ENCODE results near the gene IGSF21. TPM values are rescaled to one million over a fixed set of nuclear protein-coding genes. Genes with fewer than 3 reads are reported as not detected.

IGSF21 gene
- total RNA-seq, 1 experiment from 2014 or later, result 5.2 TPM

- H3K27me3 Mint-ChIP-seq (ENCODE audit: low read depth), result peaks cover 4% of the 10 kb centered on the region
- no peak overlapping the region for H3K27ac Mint-ChIP-seq
Measured at GRCh38 chr1:18332576-18332975, 225.0 kb downstream of the IGSF21 start.

More at GRCh38 chr1:18332576-18332975, 225.0 kb downstream of the IGSF21 start:
- no peaks in the 10 kb centered on the region for H3K79me2 ChIP-seq (ENCODE audit: insufficient read depth, low read length)
- DNase-seq, result no peak
- no peak overlapping the region for H4K91ac ChIP-seq (ENCODE audit: insufficient read length, low read depth, low read length)
- no peak overlapping the region for H2AK5ac ChIP-seq (ENCODE audit: insufficient read length, low read length)
- H3K4me1 Mint-ChIP-seq, result peaks cover 22 to 24% of the 10 kb centered on the region in 2 experiments
- no peak overlapping the region for H2BK120ac ChIP-seq (ENCODE audit: low read depth, low read length, poor library complexity, severe bottlenecking)
- H3K9me3 ChIP-seq (ENCODE audit: control insufficient read depth, low read depth, low read length), result no peaks in the 10 kb centered on the region
- no peak overlapping the region for H4K5ac ChIP-seq (ENCODE audit: insufficient read length, low read depth, low read length)
- no peak overlapping the region for H3K4ac ChIP-seq (ENCODE audit: low read depth, low read length)
- H2BK20ac ChIP-seq (ENCODE audit: low read depth, low read length, poor library complexity, severe bottlenecking), result no peak overlapping the region
- no peaks in the 10 kb centered on the region for H4K20me1 ChIP-seq (ENCODE audit: control insufficient read depth, insufficient read depth, insufficient read length)
- H3K4me2 ChIP-seq (ENCODE audit: insufficient read depth, insufficient read length, low read length), result no peak overlapping the region
- peaks cover 9% of the 10 kb centered on the region; the same call in 1 of the 2 replicates for H3K4me1 ChIP-seq (ENCODE audit: insufficient read depth, low read length)
- no peak overlapping the region for H3K27ac ChIP-seq (ENCODE audit: insufficient read length, low read depth, low read length)
- H3K27me3 ChIP-seq (ENCODE audit: insufficient read depth, low read length), result 0 out of 2 replicates have a peak, but pooled peaks cover 2% of the 10 kb centered on the region
- H3K18ac ChIP-seq (ENCODE audit: insufficient read length, low read depth, low read length), result no peak overlapping the region
- WGBS (ENCODE audit: extremely low coverage, insufficient read length, low lambda C conversion rate), result no CpG with 5 or more reads among the region's 6 CpGs
- H3K23ac ChIP-seq (ENCODE audit: insufficient read length, low read depth, low read length), result no peak overlapping the region
- no peak for TF ChIP-seq CTCF (conservative IDR thresholded peaks at IDR 0.05)
- H3K14ac ChIP-seq (ENCODE audit: insufficient read depth, low read length), result no peak overlapping the region
- H3K4me3 Mint-ChIP-seq, result no peak overlapping the region
- H2AFZ ChIP-seq (ENCODE audit: low read length), result no peak overlapping the region
- no peaks in the 10 kb centered on the region for H3K79me1 ChIP-seq (ENCODE audit: insufficient read depth, low read depth, low read length, poor library complexity, severe bottlenecking)
- no peak overlapping the region for H2BK5ac ChIP-seq (ENCODE audit: insufficient read length, low read length)
- H2BK12ac ChIP-seq (ENCODE audit: insufficient read length, low read depth, low read length), result no peak overlapping the region
- no peaks in the 10 kb centered on the region for H3K9me3 Mint-ChIP-seq
- H2BK15ac ChIP-seq (ENCODE audit: low read depth, low read length), result no peak overlapping the region
- H3K36me3 Mint-ChIP-seq (ENCODE audit: insufficient read depth in 1 of 3, low read depth in 3 of 3), result no peaks in the 10 kb centered on the region
- no peak overlapping the region for H3K56ac ChIP-seq (ENCODE audit: insufficient read length, low read depth, low read length)
- no peak overlapping the region for H3T11ph ChIP-seq (ENCODE audit: low read length)
- no peak overlapping the region for H4K8ac ChIP-seq (replicated peaks; ENCODE audit: insufficient read length, low read depth, low read length)
- no peak overlapping the region for H3K9ac ChIP-seq (ENCODE audit: extremely low read depth, insufficient read length, low read length)
- no peaks in the 10 kb centered on the region for H3K23me2 ChIP-seq (ENCODE audit: insufficient read length, low read depth, low read length, poor library complexity, severe bottlenecking)

Data from H9 (cell line).